ENCODE data around the gene ADAMTS1. TPM values are rescaled to one million over a fixed set of nuclear protein-coding genes. Genes with fewer than 3 reads are reported as not detected.

ADAMTS1 gene
- total RNA-seq, 1 experiment from 2014 or later, result 35.6 TPM

DNA sequence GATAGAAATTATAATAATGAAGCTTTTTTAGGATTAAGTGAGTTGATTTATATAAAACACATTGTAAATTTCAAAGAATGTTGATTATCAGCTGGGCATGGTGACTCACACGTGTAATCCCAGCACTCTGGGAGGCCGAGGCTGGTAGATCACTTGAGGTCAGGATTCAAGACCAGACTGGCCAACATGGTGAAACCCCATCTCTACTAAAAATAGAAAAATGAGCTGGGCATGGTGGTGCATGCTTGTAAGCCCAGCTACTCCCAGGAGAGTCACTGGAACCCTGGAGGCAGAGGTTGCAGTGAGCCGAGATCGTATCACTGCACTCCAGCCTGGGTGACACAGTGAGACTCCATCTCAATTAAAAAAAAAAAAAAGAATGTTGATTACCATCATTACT is 18.4 kb downstream of the ADAMTS1 start (continued):
- TF ChIP-seq, protein P1, sequence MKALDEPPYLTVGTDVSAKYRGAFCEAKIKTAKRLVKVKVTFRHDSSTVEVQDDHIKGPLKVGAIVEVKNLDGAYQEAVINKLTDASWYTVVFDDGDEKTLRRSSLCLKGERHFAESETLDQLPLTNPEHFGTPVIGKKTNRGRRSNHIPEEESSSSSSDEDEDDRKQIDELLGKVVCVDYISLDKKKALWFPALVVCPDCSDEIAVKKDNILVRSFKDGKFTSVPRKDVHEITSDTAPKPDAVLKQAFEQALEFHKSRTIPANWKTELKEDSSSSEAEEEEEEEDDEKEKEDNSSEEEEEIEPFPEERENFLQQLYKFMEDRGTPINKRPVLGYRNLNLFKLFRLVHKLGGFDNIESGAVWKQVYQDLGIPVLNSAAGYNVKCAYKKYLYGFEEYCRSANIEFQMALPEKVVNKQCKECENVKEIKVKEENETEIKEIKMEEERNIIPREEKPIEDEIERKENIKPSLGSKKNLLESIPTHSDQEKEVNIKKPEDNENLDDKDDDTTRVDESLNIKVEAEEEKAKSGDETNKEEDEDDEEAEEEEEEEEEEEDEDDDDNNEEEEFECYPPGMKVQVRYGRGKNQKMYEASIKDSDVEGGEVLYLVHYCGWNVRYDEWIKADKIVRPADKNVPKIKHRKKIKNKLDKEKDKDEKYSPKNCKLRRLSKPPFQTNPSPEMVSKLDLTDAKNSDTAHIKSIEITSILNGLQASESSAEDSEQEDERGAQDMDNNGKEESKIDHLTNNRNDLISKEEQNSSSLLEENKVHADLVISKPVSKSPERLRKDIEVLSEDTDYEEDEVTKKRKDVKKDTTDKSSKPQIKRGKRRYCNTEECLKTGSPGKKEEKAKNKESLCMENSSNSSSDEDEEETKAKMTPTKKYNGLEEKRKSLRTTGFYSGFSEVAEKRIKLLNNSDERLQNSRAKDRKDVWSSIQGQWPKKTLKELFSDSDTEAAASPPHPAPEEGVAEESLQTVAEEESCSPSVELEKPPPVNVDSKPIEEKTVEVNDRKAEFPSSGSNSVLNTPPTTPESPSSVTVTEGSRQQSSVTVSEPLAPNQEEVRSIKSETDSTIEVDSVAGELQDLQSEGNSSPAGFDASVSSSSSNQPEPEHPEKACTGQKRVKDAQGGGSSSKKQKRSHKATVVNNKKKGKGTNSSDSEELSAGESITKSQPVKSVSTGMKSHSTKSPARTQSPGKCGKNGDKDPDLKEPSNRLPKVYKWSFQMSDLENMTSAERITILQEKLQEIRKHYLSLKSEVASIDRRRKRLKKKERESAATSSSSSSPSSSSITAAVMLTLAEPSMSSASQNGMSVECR (CRISPR knock-in tag; IDR thresholded peaks at IDR 0.05; ENCODE audit: borderline replicate concordance), result no peak
- no peak for TF ChIP-seq NR3C1 (CRISPR knock-in tag; conservative IDR thresholded peaks at IDR 0.05; ENCODE audit: low read depth)
- TF ChIP-seq NFYB (CRISPR knock-in tag; conservative IDR thresholded peaks at IDR 0.05; ENCODE audit: low read depth), result no peak
- no peak for TF ChIP-seq MXD4 (CRISPR knock-in tag; IDR thresholded peaks at IDR 0.05; ENCODE audit: borderline replicate concordance)
- no peak for TF ChIP-seq GABPB1 (CRISPR knock-in tag; IDR thresholded peaks at IDR 0.05)
- TF ChIP-seq ZNF138 (CRISPR knock-in tag; conservative IDR thresholded peaks at IDR 0.05), result no peak
- no peak for TF ChIP-seq ATF1 (CRISPR knock-in tag; IDR thresholded peaks at IDR 0.05)

DNA sequence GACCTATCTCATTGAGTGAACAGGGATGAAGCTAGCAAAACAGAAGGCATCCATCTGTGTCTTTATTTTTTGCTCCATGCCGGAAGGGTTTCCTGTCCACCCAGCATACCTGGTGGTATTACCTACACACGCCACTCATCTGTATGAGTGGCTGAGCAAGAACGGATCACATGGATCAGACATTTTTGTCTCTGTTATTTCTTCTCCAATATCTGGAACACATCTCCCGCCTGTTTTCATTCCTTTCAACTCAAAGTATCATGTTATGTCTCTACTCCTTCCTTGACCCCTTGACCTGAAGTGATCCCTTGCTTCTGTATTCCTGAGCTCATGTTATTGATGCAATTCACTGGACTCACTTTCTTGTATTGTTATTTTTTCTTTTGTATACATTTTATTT is 24.7 kb downstream of the ADAMTS1 start:
- no peak overlapping the region for H3K27ac Mint-ChIP-seq
- peaks cover 10% of the 10 kb centered on the region for H3K4me1 Mint-ChIP-seq
- TF ChIP-seq CREB1 (CRISPR knock-in tag; IDR thresholded peaks at IDR 0.05) (no peak), CREM (CRISPR knock-in tag; IDR thresholded peaks at IDR 0.05) (no peak)
- TF ChIP-seq, protein P2, sequence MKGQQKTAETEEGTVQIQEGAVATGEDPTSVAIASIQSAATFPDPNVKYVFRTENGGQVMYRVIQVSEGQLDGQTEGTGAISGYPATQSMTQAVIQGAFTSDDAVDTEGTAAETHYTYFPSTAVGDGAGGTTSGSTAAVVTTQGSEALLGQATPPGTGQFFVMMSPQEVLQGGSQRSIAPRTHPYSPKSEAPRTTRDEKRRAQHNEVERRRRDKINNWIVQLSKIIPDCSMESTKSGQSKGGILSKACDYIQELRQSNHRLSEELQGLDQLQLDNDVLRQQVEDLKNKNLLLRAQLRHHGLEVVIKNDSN (CRISPR knock-in tag; IDR thresholded peaks at IDR 0.05), result no peak
- DNase-seq (ENCODE audit: low spot score), result no peak
- ChIA-PET CTCF (no interaction called here), POLR2A (no interaction called here)
- peaks cover 9% of the 10 kb centered on the region for H3K36me3 Mint-ChIP-seq
- H3K4me3 Mint-ChIP-seq, result no peak overlapping the region
- H3K27me3 Mint-ChIP-seq (ENCODE audit: low read depth), result peaks cover 2% of the 10 kb centered on the region; the same call in 1 of the 2 replicates
- peaks cover 23% of the 10 kb centered on the region for H3K9me3 Mint-ChIP-seq
- ATAC-seq, result no peak

DNA sequence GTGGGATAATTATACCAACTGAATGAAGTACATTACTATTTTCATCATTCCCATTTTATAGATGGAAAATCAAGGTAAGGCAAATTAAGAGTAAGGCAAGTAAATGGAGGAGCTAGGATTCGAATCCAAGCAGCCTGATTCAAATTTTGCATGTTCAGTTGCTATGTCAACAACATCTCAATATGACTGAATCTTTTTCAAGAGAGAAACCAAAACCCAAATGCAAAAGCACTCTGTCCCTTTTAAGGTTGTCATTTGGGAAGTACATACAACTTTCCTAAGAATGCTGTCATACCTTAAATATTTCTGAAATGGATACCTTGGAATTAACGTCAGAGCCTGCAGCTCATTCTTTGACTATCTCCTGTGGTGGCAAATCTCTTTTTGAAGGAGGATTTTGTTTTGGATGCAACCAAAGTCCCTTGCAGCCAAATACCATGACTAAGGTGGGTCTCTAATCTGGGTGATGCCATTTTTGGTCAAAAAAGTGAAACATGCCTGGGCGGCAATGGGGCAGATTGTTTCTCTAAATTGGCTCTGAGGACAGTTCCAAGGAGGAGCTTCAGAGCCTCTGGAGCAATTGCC is 25.4 kb downstream of the ADAMTS1 start:
- H3K4me1 Mint-ChIP-seq, result peaks cover 10% of the 10 kb centered on the region
- H3K9me3 Mint-ChIP-seq, result peaks cover 17% of the 10 kb centered on the region
- no peak for DNase-seq (ENCODE audit: low spot score)
- ChIA-PET POLR2A (no interaction called here), CTCF (interaction anchor here (0.8 kb wide), 1 partner anchor 87 kb away, joined by 3 read pairs; no protein-coding TSS in a partner anchor)
- H3K27me3 Mint-ChIP-seq (ENCODE audit: low read depth), result peaks cover 2% of the 10 kb centered on the region; the same call in 1 of the 2 replicates
- H3K4me3 Mint-ChIP-seq, result no peak overlapping the region
- H3K36me3 Mint-ChIP-seq, result peaks cover 3% of the 10 kb centered on the region
- ATAC-seq, result no peak
- H3K27ac Mint-ChIP-seq, result no peak overlapping the region
- TF ChIP-seq FOXP1 (CRISPR knock-in tag; IDR thresholded peaks at IDR 0.05; ENCODE audit: borderline replicate concordance) (no peak), TCF7 (CRISPR knock-in tag; IDR thresholded peaks at IDR 0.05; ENCODE audit: low read depth) (no peak), AR (CRISPR knock-in tag; IDR thresholded peaks at IDR 0.05) (no peak), ZNF138 (CRISPR knock-in tag; conservative IDR thresholded peaks at IDR 0.05) (no peak), ZNF219 (CRISPR knock-in tag; IDR thresholded peaks at IDR 0.05; ENCODE audit: borderline replicate concordance) (no peak), ZNF671 (CRISPR knock-in tag; IDR thresholded peaks at IDR 0.05) (no peak), NR1H2 (CRISPR knock-in tag; IDR thresholded peaks at IDR 0.05) (no peak), SP1 (CRISPR knock-in tag; conservative IDR thresholded peaks at IDR 0.05) (no peak), ZNF512 (CRISPR knock-in tag; IDR thresholded peaks at IDR 0.05; ENCODE audit: borderline replicate concordance) (no peak), MAX (CRISPR knock-in tag; IDR thresholded peaks at IDR 0.05) (no peak), TP53 (CRISPR knock-in tag; IDR thresholded peaks at IDR 0.05) (no peak)
- TF ChIP-seq, protein P3, sequence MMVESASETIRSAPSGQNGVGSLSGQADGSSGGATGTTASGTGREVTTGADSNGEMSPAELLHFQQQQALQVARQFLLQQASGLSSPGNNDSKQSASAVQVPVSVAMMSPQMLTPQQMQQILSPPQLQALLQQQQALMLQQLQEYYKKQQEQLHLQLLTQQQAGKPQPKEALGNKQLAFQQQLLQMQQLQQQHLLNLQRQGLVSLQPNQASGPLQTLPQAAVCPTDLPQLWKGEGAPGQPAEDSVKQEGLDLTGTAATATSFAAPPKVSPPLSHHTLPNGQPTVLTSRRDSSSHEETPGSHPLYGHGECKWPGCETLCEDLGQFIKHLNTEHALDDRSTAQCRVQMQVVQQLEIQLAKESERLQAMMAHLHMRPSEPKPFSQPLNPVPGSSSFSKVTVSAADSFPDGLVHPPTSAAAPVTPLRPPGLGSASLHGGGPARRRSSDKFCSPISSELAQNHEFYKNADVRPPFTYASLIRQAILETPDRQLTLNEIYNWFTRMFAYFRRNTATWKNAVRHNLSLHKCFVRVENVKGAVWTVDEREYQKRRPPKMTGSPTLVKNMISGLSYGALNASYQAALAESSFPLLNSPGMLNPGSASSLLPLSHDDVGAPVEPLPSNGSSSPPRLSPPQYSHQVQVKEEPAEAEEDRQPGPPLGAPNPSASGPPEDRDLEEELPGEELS (CRISPR knock-in tag; IDR thresholded peaks at IDR 0.05), result no peak

Data from WTC11 (cell line).